ENCODE data around the gene CD24. TPM values are rescaled to one million over a fixed set of nuclear protein-coding genes. Genes with fewer than 3 reads are reported as not detected.

CD24 gene
- total RNA-seq, 2 donors from 2014 or later: 392 to 545 TPM

GRCh38 chr6:106925948-106926347, 48.6 kb downstream of the CD24 start:
- Mint-ChIP-seq H3K27ac (no peak overlapping the region), H3K27me3 (ENCODE audit: insufficient read depth) (no peaks in the 10 kb centered on the region), H3K36me3 (ENCODE audit: low read depth) (no peaks in the 10 kb centered on the region)

GRCh38 chr6:106924694-106925523, 49.6 kb downstream of the CD24 start:
- no peak overlapping the region for H3K27ac Mint-ChIP-seq
- no peaks in the 10 kb centered on the region for H3K27me3 Mint-ChIP-seq (ENCODE audit: insufficient read depth)
- Histone ChIP-seq H3K4me1 (ENCODE audit: control insufficient read depth, insufficient read depth, low read length) (no peaks in the 10 kb centered on the region), H3K27ac (ENCODE audit: low read depth, low read length) (no peak overlapping the region), H3K9me3 (ENCODE audit: control insufficient read depth, low read length) (no peaks in the 10 kb centered on the region), H3K36me3 (ENCODE audit: control insufficient read depth, insufficient read depth, low read length) (no peaks in the 10 kb centered on the region), H3K4me3 (ENCODE audit: low read length) (no peak overlapping the region), H3K9ac (ENCODE audit: extremely low read depth, low read length, poor library complexity, severe bottlenecking) (no peak overlapping the region), H3K27me3 (ENCODE audit: control insufficient read depth, insufficient read depth, low read length, poor library complexity, severe bottlenecking) (no peaks in the 10 kb centered on the region)
- DNase-seq: no peak
- no peak overlapping the region for H3K4me3 Mint-ChIP-seq
- H3K9me3 Mint-ChIP-seq: no peaks in the 10 kb centered on the region
- TF ChIP-seq CTCF (conservative IDR thresholded peaks at IDR 0.05): no peak
- H3K36me3 Mint-ChIP-seq (ENCODE audit: low read depth): no peaks in the 10 kb centered on the region
- peaks cover 7% of the 10 kb centered on the region for H3K4me1 Mint-ChIP-seq
- WGBS, 2 experiments (ENCODE audit: insufficient coverage in 1 of 2, insufficient read length in 1 of 2): 71 to 88% methylated on average over 7 to 17 of the region's 17 CpGs

More at GRCh38 chr6:106925948-106926347, 48.6 kb downstream of the CD24 start:
- H3K27ac ChIP-seq (ENCODE audit: low read depth, low read length): no peak overlapping the region
- DNase-seq: no peak
- no peak overlapping the region for H3K4me3 Mint-ChIP-seq
- no peak overlapping the region for H3K9ac ChIP-seq (ENCODE audit: extremely low read depth, low read length, poor library complexity, severe bottlenecking)
- no peak overlapping the region for H3K4me3 ChIP-seq (ENCODE audit: low read length)
- H3K4me1 Mint-ChIP-seq: peaks cover 7% of the 10 kb centered on the region
- H3K4me1 ChIP-seq (ENCODE audit: control insufficient read depth, insufficient read depth, low read length): no peaks in the 10 kb centered on the region
- H3K9me3 Mint-ChIP-seq: no peaks in the 10 kb centered on the region
- no peak for TF ChIP-seq CTCF (conservative IDR thresholded peaks at IDR 0.05)
- H3K27me3 ChIP-seq (ENCODE audit: control insufficient read depth, insufficient read depth, low read length, poor library complexity, severe bottlenecking): no peaks in the 10 kb centered on the region
- no peaks in the 10 kb centered on the region for H3K9me3 ChIP-seq (ENCODE audit: control insufficient read depth, low read length)
- WGBS, 2 experiments (ENCODE audit: insufficient coverage in 1 of 2, insufficient read length in 1 of 2): 73 to 87% methylated on average over 2 to 3 of the region's 3 CpGs
- no peaks in the 10 kb centered on the region for H3K36me3 ChIP-seq (ENCODE audit: control insufficient read depth, insufficient read depth, low read length)

GRCh38 chr6:106922626-106923025, 51.9 kb downstream of the CD24 start:
- Histone ChIP-seq H3K4me1 (ENCODE audit: control insufficient read depth, insufficient read depth, low read length) (no peaks in the 10 kb centered on the region), H3K9ac (ENCODE audit: extremely low read depth, low read length, poor library complexity, severe bottlenecking) (no peak overlapping the region), H3K9me3 (ENCODE audit: control insufficient read depth, low read length) (no peaks in the 10 kb centered on the region), H3K27me3 (ENCODE audit: control insufficient read depth, insufficient read depth, low read length, poor library complexity, severe bottlenecking) (no peaks in the 10 kb centered on the region), H3K36me3 (ENCODE audit: control insufficient read depth, insufficient read depth, low read length) (no peaks in the 10 kb centered on the region), H3K27ac (ENCODE audit: low read depth, low read length) (no peak overlapping the region), H3K4me3 (ENCODE audit: low read length) (no peak overlapping the region)
- no peak for TF ChIP-seq CTCF (conservative IDR thresholded peaks at IDR 0.05)
- no peak overlapping the region for H3K4me3 Mint-ChIP-seq
- H3K27ac Mint-ChIP-seq: no peak overlapping the region
- peaks cover 7% of the 10 kb centered on the region for H3K4me1 Mint-ChIP-seq
- DNase-seq: no peak
- no peaks in the 10 kb centered on the region for H3K27me3 Mint-ChIP-seq (ENCODE audit: insufficient read depth)
- 80 to 91% methylated on average over 2 to 4 of the region's 4 CpGs for WGBS, 2 experiments (ENCODE audit: insufficient coverage in 1 of 2, insufficient read length in 1 of 2)
- no peaks in the 10 kb centered on the region for H3K36me3 Mint-ChIP-seq (ENCODE audit: low read depth)
- H3K9me3 Mint-ChIP-seq: no peaks in the 10 kb centered on the region

Other genes starting within 250 kb of the CD24 start
- 10 to 100 TPM; 20.5 to 26.1 TPM for gene MTRES1, start 53.5 kb upstream of the CD24 start, total RNA-seq
- gene BEND3, start 140.8 kb upstream of the CD24 start, total RNA-seq: 10 to 100 TPM; 18.0 to 28.6 TPM